GM13977 (cell line): ENCODE data around the gene MRPL3.

Experiments used
- DNase-seq: peaks from one replicate; pipeline ENCODE4 v3.0.0; 2012; ENCODE audit warnings: low spot score
- in situ Hi-C: fragments of 300-500 bp; cut with MboI; formaldehyde crosslinking; loops from one replicate; pipeline ENCODE4 v1.12.0; 2022; ENCODE audit warnings: low sequenced_read_pairs, low pct_unique_long_range_greater_than_20kb, mixed read lengths, inconsistent platforms; ENCODE audit not compliant: unreplicated experiment
- TF ChIP-seq, protein P1 (sequence below): IDR thresholded peaks from 2 replicates; pipeline ENCODE4 v1.5.1; 2012; ENCODE audit warnings: mild to moderate bottlenecking, control low read depth; ENCODE audit not compliant: insufficient read depth; ENCODE audit errors: extremely low read depth, missing control alignments

Gene MRPL3

DNA sequence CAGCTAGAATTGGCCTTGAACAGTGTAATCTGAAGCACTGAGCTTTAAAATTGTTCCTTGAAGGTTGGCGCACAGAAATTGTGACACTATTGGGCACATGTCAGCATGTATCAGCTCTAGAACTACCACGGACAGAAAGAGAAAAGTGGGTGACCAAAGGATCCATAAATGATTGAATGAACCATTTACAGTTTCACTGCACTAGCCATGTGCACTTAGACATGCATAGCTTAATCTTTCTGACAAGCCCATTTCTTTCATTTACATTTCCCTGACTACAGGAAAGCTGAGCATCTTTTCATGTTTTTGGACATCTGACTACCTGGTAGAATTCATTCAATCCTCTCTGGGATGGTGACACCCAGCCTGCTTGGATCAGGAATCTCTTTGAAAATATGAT, 85.0 kb downstream of the MRPL3 start:
- TF ChIP-seq, protein P1, sequence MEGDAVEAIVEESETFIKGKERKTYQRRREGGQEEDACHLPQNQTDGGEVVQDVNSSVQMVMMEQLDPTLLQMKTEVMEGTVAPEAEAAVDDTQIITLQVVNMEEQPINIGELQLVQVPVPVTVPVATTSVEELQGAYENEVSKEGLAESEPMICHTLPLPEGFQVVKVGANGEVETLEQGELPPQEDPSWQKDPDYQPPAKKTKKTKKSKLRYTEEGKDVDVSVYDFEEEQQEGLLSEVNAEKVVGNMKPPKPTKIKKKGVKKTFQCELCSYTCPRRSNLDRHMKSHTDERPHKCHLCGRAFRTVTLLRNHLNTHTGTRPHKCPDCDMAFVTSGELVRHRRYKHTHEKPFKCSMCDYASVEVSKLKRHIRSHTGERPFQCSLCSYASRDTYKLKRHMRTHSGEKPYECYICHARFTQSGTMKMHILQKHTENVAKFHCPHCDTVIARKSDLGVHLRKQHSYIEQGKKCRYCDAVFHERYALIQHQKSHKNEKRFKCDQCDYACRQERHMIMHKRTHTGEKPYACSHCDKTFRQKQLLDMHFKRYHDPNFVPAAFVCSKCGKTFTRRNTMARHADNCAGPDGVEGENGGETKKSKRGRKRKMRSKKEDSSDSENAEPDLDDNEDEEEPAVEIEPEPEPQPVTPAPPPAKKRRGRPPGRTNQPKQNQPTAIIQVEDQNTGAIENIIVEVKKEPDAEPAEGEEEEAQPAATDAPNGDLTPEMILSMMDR = no peak
- in situ Hi-C loops = no loop called here
- no peak for DNase-seq
